SKM-1 (cell line): ENCODE measurements around the gene CD9.
"Not testable (repeated sequence)": the region's sequence is repeated elsewhere in the genome, so short reads cannot be mapped to it uniquely, and the experiment has no call there.

Experiments
- DNase-seq: peaks from one replicate; lab custom pipeline; 2025; ENCODE audit not compliant: unreplicated experiment; lab: John Stamatoyannopoulos, UW

The CD9 gene, protein sequence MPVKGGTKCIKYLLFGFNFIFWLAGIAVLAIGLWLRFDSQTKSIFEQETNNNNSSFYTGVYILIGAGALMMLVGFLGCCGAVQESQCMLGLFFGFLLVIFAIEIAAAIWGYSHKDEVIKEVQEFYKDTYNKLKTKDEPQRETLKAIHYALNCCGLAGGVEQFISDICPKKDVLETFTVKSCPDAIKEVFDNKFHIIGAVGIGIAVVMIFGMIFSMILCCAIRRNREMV

GRCh38 chr12:6200256-6201212 is at the start of gene CD9:
Gene CD9 (plus strand): TSS chr12:6200400. CDS start chr12:6200500, 100 bp downstream.
- no peak for DNase-seq

GRCh38 chr12:6154730-6155459 is 45.3 kb upstream of the CD9 start:
- DNase-seq: no peak

GRCh38 chr12:6157482-6157881 is 42.7 kb upstream of the CD9 start:
- DNase-seq: no peak

GRCh38 chr12:6158255-6158654 is 41.9 kb upstream of the CD9 start:
- DNase-seq: no peak

DNA sequence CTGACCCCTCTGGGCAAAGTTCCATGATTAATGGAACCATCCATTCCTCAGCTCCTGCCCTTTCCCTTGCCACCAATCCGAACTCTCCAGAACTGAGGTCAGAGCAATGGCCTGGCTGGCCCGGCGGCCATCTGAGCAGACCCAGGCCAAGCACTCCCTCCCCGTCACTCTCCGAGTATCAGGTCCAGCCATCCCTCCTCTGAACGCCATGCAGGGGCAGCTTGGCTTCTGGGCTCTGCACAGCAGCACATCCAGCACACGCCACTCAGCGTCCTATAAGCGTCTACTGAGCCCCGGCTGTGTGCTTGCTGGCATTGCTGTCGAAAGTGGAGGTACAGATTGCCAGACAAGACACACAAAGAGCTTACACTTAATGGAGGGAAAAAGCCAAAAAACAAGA is 41.5 kb upstream of the CD9 start:
- no peak for DNase-seq

- not testable (repeated sequence) for DNase-seq
Observed at GRCh38 chr12:6159166-6160011, 40.8 kb upstream of the CD9 start.

GRCh38 chr12:6160049-6160649 is 40.1 kb upstream of the CD9 start:
- not testable (repeated sequence) for DNase-seq

- no peak for DNase-seq
Observed at GRCh38 chr12:6161124-6161882, 38.9 kb upstream of the CD9 start.

DNA sequence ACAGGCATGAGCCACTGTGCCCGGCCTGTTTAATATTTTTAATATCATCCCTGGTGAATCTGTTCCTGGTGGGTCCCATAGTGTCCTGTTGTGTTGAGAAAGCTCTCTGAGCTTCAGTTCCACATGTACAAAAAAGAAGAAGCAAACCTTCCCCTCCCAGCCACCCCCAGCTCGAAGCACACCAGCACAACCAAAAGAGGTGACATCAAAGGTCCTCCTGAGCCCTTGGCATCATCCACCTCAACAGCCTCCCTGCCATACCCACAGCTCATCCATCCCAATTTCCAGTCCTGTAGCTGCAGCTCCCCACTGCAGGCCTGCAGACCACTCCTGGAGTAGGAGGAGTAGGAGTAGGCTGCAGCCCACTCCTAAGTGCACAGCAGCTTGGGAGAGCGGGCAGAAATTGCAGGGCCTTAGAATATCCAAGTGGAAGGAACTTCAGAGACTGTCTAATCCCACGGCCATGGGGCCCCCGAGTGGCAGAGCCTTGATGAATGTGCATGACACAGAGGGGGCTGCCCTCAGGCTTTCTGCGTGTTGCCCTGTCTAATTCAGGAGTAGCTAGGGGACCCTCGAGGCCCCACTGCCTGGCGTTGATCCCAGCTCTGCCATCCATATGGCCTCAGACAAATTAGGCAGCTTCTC is 36.7 kb upstream of the CD9 start:
- no peak for DNase-seq

DNA sequence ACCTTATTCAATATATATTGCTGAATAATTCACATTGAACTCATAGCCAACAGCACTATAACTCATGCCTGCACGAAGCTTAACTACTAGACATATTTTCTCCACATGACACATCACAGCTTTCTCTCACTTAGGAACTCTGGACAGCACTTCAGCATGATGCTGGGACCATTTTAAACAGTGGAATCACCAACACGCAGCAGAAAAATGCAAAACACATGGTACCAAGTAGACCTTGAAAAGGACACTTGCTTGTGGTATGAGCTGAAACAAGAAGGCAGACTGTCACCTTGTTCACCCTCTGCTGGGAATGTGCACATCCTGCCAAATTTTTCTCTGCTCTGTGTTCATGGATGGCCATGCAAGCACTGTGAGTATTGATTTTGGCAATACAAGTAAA is 34.8 kb upstream of the CD9 start:
- no peak for DNase-seq

- DNase-seq: no peak
Observed at GRCh38 chr12:6166808-6167207, 33.4 kb upstream of the CD9 start.

DNA sequence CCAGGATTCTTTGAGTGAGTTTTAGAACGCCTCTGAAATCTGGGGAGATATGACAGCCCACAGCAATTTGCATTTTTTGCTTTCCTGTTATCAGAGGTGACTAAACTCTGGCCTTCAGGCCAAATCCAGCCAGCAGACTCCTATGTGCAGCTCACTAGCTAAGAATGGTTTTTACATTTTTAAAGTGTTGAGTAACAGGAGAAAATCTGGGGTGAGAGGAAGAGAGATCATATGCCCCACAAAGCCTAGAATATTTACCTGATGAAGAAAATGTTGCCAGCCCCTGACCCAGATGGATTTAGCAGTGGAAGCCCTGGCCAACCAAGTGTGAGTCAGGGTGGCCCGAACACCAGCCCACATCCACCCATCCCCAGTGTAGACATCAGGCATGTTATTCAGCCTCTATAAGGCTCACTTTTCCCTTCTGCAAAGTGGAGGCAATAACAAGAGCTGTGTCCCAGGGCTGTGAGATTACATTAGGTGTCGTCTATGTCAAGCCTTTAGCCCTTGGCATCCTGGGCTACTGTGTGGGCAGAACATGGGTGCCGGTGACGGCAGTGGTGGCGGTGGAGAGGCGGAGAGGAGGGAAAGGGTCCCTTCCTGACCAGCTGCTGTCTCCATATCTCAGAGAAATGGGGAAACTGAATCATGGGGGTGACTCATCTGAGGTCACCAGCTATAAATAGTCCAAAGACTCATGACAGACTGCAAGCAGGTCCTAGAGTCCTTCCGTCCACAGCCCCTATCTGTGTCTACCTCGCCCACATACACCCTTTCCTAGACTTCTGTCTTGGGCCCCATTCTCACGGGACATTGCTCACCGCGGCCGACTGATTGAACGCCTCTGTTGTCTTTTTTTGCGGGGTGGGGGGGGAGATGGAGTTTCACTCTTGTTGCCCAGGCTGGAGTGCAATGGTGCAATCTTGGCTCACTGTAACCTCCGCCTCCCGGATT is 32.6 kb upstream of the CD9 start:
- DNase-seq: peak; percentile 62

GRCh38 chr12:6171409-6172015 is 28.7 kb upstream of the CD9 start:
- no peak for DNase-seq

DNA sequence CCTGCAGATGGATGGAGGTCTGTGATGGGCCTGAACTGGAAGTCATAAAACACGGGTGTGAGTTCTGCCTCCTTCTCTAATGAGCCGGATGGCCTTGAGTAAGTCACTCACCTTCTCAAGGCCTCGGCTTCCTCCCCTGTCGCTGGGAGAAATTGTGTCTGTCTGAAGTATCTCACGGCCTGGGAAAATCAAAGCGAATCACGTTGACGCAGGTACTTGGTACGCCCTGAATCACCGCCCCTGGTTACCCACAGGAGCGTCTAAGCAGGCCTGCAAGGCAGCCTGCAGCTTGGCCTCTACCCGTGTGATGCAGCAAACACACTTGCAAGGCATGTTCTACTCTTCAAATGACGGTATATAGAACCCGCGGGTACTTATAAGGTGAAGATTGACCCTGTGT is 28.1 kb upstream of the CD9 start:
- DNase-seq: no peak

GRCh38 chr12:6172862-6173261 is 27.3 kb upstream of the CD9 start:
- no peak for DNase-seq

DNA sequence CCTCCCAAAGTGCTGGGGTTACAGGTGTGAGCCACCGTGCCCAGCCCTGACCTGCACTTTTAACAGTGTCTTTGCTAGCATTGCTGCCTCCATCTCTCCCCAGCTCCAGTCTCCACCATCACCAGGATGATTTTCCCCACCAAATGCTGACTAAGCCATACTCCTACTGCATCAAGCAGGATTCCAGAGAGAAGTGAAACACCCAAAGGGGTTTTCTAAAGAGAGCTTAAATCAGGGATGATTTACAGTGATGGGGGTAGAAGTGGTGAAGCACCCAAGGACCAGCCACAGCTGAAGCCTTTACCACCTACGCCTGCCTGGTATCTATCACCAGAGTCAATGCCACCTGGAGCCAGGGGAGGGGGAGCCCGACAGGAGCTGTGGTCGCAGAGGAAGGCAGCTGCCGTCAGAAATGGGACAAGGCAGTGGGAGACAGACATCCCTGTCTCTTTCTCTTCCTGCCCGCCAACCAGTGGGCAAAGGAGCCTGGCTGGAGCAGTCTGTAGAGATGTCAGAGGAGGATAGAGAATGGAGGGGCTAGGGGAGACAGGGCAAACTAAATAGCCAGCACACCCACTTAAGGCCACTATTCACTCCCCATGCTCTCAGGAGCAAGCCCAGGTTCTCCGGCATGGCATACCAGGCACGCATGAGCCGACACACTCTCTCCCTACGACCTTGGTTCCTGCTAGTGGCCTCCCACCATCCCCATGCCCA is 22.4 kb upstream of the CD9 start:
- DNase-seq: no peak
